GM12875 (cell line): ENCODE measurements around the gene PYY.
"Not testable (repeated sequence)": the region's sequence is repeated elsewhere in the genome, so short reads cannot be mapped to it uniquely, and the experiment has no call there.

Experiments used
- H3K4me3 ChIP-seq: one replicate; pipeline ENCODE4 v1.5.1; 2011; ENCODE audit warnings: low read depth, low read length, control low read depth
- CTCF ChIP-seq: IDR thresholded peaks from 2 replicates; pipeline ENCODE4 v1.5.1; 2011; ENCODE audit warnings: low read depth, mild to moderate bottlenecking, control low read depth, inconsistent platforms, low read length, moderate library complexity, borderline replicate concordance; ENCODE audit not compliant: insufficient read depth

Gene PYY

DNA sequence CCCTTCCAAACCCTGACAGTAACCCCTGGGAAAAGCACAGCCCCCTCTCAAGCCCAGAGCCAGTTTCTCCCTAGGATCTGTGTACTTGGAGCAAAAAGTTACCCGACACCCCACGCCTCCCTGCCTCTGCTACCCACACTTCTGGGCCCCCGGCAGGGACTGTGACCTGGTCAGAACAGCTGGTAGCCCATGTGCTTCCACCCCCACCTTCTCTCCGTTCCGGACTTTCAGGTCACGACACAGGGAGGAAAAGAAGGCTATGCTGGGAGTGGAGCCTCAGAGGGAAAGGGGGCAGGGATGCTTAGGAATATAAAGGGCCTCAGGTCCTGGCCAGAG lies 17.8 kb downstream of the PYY start:
- no peak for TF ChIP-seq CTCF
- H3K4me3 ChIP-seq = no peak overlapping the region

- no peak for TF ChIP-seq CTCF
- H3K4me3 ChIP-seq = no peak overlapping the region
Observed at GRCh38 chr17:43935204-43935925, 18.4 kb downstream of the PYY start.

DNA sequence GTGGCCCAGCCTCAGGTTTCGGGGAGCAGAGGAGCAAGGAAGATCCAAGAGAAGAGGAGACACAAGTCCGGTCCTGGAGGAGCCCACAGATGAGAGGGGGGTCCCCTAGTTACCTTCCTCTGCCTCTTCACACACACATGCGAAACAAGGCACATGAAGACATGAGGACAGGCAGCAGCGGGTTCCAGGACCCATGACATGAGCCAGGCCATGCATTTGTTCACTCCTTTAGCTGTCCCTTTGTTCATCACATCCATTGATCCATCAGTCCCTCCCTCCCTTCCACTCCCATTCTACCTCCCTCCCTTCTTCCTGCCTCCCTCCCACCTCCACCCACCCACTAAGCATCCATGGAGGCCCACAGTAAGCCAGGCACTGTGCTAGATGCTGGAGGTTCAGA lies 20.8 kb downstream of the PYY start:
- no peak for TF ChIP-seq CTCF
- no peak overlapping the region for H3K4me3 ChIP-seq

GRCh38 chr17:43932357-43932756 lies 21.4 kb downstream of the PYY start:
- no peak overlapping the region for H3K4me3 ChIP-seq
- TF ChIP-seq CTCF = no peak

DNA sequence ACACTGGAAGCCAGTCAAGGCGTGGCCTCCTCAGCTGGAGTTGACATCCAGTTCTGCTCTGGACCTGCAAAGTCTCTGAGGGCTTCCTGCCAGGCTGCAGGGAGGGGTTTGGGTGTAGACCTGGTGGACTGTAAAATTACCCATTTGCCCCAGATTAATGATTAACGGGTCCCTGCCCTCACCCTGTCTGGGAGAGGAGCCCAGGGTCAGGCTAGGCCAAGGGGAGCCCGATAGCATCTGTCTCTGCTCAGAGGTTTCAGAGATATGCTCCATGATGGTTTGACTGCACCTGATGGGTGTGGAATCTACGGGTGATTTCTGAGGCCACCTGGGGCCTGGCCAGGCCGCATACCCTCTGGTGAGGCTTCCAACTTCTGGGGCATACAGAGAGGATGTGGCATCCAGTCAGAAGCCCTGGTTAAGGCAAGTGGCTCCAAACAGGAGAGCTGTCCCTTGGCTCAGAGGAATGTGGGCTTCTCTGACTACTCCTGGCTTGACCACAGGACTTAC lies 22.6 kb downstream of the PYY start:
- no peak for TF ChIP-seq CTCF
- no peak overlapping the region for H3K4me3 ChIP-seq

DNA sequence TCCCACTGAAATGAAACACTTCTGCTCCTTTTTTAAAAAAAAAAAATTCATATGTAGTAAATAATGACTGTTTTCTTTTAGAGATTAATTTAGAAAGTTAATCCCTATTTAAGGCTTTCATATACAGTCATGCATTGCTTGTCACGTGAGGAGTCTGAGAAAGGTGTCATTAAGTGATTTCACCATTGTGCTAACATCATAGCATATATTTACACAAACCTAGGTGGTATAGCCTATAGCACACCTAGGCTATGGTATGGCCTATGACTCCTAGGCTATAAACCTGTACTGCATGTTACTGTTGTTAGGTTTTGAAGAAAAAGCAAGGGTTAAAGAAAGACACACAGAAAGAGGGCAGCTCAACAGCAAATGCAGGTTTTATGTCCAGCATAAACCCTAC lies 25.1 kb downstream of the PYY start:
- TF ChIP-seq CTCF = no peak
- H3K4me3 ChIP-seq = no peak overlapping the region

DNA sequence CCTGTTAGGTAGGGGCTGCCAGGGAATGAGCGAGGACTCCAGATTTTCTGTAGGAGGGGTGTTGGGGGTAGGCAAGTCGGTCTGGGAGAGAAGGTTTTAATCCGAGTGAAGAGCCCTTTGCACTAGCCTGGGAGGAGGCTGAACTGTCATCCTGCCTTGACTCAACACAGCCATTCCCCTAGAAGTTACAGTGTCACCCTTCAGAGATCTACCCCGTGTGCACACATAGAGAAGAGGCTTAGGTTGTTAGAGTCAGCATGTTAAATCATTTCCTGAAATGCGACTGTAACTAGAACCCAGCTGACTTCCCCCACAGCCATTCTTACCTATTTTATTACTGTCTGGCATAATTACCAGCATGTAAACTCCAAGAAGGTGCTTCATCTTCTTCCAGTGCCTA lies 25.8 kb downstream of the PYY start:
- not testable (repeated sequence) for H3K4me3 ChIP-seq
